Measurements from ENCODE around the gene MUCL3. TPM values are rescaled to one million over a fixed set of nuclear protein-coding genes. Genes with fewer than 3 reads are reported as not detected.
"Not testable (repeated sequence)": the region's sequence is repeated elsewhere in the genome, so short reads cannot be mapped to it uniquely, and the experiment has no call there.

Gene MUCL3
- total RNA-seq, 4 donors from 2014 or later = not detected

- H3K36me3 ChIP-seq = no peaks in the 10 kb centered on the region
- in situ Hi-C loops (cut with MboI; ENCODE audit: low sequenced_read_pairs in 4 of 4) (no loop called here), intact Hi-C loops (cut with DNase I; ENCODE audit: low total_unique reads) (no loop called here)
- ATAC-seq (peak; percentile 83 to 92), DNase-seq (peak in 1 of 2 donors; percentile 31)
- H3K27ac ChIP-seq = peak overlapping the region; percentile 64 to 79 (median 74)
- no peaks in the 10 kb centered on the region for H3K9me3 ChIP-seq
- H3K4me3 ChIP-seq = peak overlapping the region in 2 of 4 donors; percentile 18 to 25
- no peaks in the 10 kb centered on the region for H3K27me3 ChIP-seq
- TF ChIP-seq POLR2A (IDR thresholded peaks at IDR 0.05) (peak in 1 of 2 donors; percentile 34), CTCF (IDR thresholded peaks at IDR 0.05 in 4 of 5, conservative IDR thresholded peaks at IDR 0.05 in 1 of 5) (no peak)
- H3K4me1 ChIP-seq = peaks cover 7 to 14% of the 10 kb centered on the region in 2 donors
These were observed 58.0 kb downstream of the MUCL3 start for GRCh38 chr6:30998785-30999184.

GRCh38 chr6:31000067-31000860, 59.5 kb downstream of the MUCL3 start:
- H3K36me3 ChIP-seq; in situ Hi-C loops (cut with MboI; ENCODE audit: low sequenced_read_pairs in 4 of 4); intact Hi-C loops (cut with DNase I; ENCODE audit: low total_unique reads); H3K27ac ChIP-seq; ATAC-seq; DNase-seq; H3K27me3 ChIP-seq; H3K4me3 ChIP-seq; H3K9me3 ChIP-seq: not testable (repeated sequence)
- peaks cover 11 to 28% of the 10 kb centered on the region in 2 donors for H3K4me1 ChIP-seq

- H3K4me3 ChIP-seq = no peak overlapping the region
- no peaks in the 10 kb centered on the region for H3K36me3 ChIP-seq
- H3K9me3 ChIP-seq = no peaks in the 10 kb centered on the region
- no peak overlapping the region for H3K27ac ChIP-seq
- H3K27me3 ChIP-seq = no peaks in the 10 kb centered on the region
- TF ChIP-seq POLR2A (IDR thresholded peaks at IDR 0.05) = no peak
- no peak for TF ChIP-seq CTCF (IDR thresholded peaks at IDR 0.05 in 4 of 5, conservative IDR thresholded peaks at IDR 0.05 in 1 of 5)
- H3K4me1 ChIP-seq = peaks cover 13 to 37% of the 10 kb centered on the region in 2 donors
- no peak for DNase-seq
- intact Hi-C loops (cut with DNase I; ENCODE audit: low total_unique reads) (no loop called here), in situ Hi-C loops (cut with MboI; ENCODE audit: low sequenced_read_pairs in 4 of 4) (no loop called here)
- ATAC-seq = no peak
These were observed 60.6 kb downstream of the MUCL3 start for GRCh38 chr6:31001281-31001888.

GRCh38 chr6:31002471-31002870, 61.7 kb downstream of the MUCL3 start:
- H3K4me1 ChIP-seq = peaks cover 13 to 47% of the 10 kb centered on the region in 2 donors
- in situ Hi-C loops (cut with MboI; ENCODE audit: low sequenced_read_pairs in 4 of 4) (no loop called here), intact Hi-C loops (cut with DNase I; ENCODE audit: low total_unique reads) (no loop called here)
- no peak overlapping the region for H3K27ac ChIP-seq
- DNase-seq (no peak), ATAC-seq (no peak)
- no peaks in the 10 kb centered on the region for H3K36me3 ChIP-seq
- no peaks in the 10 kb centered on the region for H3K27me3 ChIP-seq
- no peaks in the 10 kb centered on the region for H3K9me3 ChIP-seq
- TF ChIP-seq POLR2A (IDR thresholded peaks at IDR 0.05) (no peak), CTCF (IDR thresholded peaks at IDR 0.05 in 4 of 5, conservative IDR thresholded peaks at IDR 0.05 in 1 of 5) (no peak)
- no peak overlapping the region for H3K4me3 ChIP-seq

Other genes starting within 250 kb of the MUCL3 start
- gene NRM, start 250.0 kb upstream of the MUCL3 start, total RNA-seq = 1 to 10 TPM in 3 of 4 donors, under 1 TPM in 1; 0.32 to 2.0 (median 1.4) TPM
- gene MDC1, start 223.7 kb upstream of the MUCL3 start, total RNA-seq = 1 to 10 TPM; 3.6 to 8.9 (median 6.2) TPM
- gene TUBB, start 220.6 kb upstream of the MUCL3 start, total RNA-seq = 100 to 1,000 TPM in 3 of 4 donors, 10 to 100 TPM in 1; 79.7 to 294 (median 193) TPM
- 100 to 1,000 TPM in 3 of 4 donors, 10 to 100 TPM in 1; 96.9 to 127 (median 117) TPM for gene FLOT1, start 198.3 kb upstream of the MUCL3 start, total RNA-seq
- gene IER3, start 196.4 kb upstream of the MUCL3 start, total RNA-seq = 1 to 10 TPM in 3 of 4 donors, under 1 TPM in 1; 0.24 to 2.0 (median 1.4) TPM
- 10 to 100 TPM; 20.0 to 62.2 (median 59.3) TPM for gene DDR1, start 56.5 kb upstream of the MUCL3 start, total RNA-seq
- 10 to 100 TPM in 1 of 4 donors, 1 to 10 TPM in 3; 5.7 to 20.7 (median 7.5) TPM for gene GTF2H4, start 32.8 kb upstream of the MUCL3 start, total RNA-seq
- 10 to 100 TPM; 16.0 to 38.5 (median 19.3) TPM for gene VARS2, start 26.7 kb upstream of the MUCL3 start, total RNA-seq
- gene SFTA2, start 8.8 kb upstream of the MUCL3 start, total RNA-seq = not detected
- not detected for gene MUC21, start 42.7 kb downstream of the MUCL3 start, total RNA-seq
- gene MUC22, start 69.5 kb downstream of the MUCL3 start, total RNA-seq = under 1 TPM; 0.05 to 0.36 (median 0.18) TPM
- gene C6orf15, start 171.6 kb downstream of the MUCL3 start, total RNA-seq = not detected
- not detected for gene PSORS1C1, start 173.8 kb downstream of the MUCL3 start, total RNA-seq
- not detected for gene CDSN, start 179.5 kb downstream of the MUCL3 start, total RNA-seq
- gene PSORS1C2, start 198.1 kb downstream of the MUCL3 start, total RNA-seq = not detected
- gene CCHCR1, start 216.8 kb downstream of the MUCL3 start, total RNA-seq = 10 to 100 TPM in 1 of 4 donors, 1 to 10 TPM in 3; 4.9 to 34.3 (median 7.7) TPM
- gene TCF19, start 217.6 kb downstream of the MUCL3 start, total RNA-seq = 1 to 10 TPM; 1.5 to 5.1 (median 2.6) TPM
- not detected for gene POU5F1, start 229.7 kb downstream of the MUCL3 start, total RNA-seq